RWPE1 (cell line): ENCODE measurements around the gene PRKCH.

Experiments used
- CTCF ChIA-PET: fragments of 350-600 bp; sonication (Branson Sonifier 250); formaldehyde crosslinking; extraction: SDS; loops from one replicate; lab custom pipeline; 2021; lab: Yijun Ruan, JAX
- POLR2A ChIA-PET: fragments of 400-600 bp; formaldehyde crosslinking; extraction: SDS; loops from one replicate; lab custom pipeline; 2020; ENCODE audit warnings: antibody characterized with exemption; ENCODE audit not compliant: low non-redundant PET; lab: Yijun Ruan, JAX
- DNase-seq: peaks from one replicate; pipeline ENCODE4 v3.0.0; 2012; ENCODE audit warnings: low spot score
- H3K27ac ChIP-seq: fragments of 450-650 bp; 2 replicates; pipeline ENCODE4 v1.5.1; 2017
- TF ChIP-seq, protein P1 (sequence below): fragments of 450-650 bp; conservative IDR thresholded peaks from 2 replicates; pipeline ENCODE4 v1.5.1; 2017; ENCODE audit warnings: low read depth, mild to moderate bottlenecking

Gene PRKCH

DNA sequence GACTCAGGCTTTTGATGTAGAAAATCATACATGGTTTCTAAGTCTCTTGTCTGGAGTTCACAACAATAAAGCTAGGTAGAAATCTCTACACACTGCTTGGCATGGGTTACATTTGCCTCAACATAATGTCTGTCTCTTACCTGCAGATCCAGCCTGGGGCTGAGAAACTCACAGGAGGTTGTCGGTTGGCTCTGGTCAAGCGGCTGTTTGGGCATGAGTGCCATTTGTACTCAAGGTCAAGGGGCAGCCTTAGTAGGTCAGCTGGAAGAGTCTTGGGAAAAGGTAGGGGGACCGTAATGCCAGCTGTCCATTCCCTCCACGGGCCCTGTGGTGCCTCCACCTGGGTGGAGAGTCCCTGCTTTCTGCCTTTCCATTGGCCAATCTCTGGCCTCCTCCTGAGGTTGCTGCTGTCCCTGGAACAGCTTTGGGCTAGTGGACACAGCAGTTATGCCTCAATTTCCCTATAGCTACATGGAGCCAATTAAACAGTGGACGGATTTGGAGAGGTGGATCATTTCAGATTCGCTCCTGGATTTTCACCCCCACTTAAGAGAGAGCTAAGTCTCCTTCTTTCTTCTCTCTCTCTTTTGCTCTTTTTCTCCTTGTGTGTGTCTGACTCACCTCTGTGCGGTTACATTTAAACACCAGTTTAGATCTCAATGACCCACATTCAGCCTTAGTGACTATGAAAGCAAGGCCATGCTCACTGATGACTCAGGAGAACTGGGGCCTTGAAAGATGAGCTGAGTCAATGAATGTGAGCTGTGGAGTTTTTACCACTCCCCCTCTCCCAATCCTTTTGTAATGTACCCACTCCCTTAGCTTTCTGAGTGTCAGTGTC is 241.2 kb downstream of the PRKCH start:
- peak; percentile 97 for DNase-seq
- CTCF ChIA-PET, result interaction anchor here (0.6 to 1.0 kb wide), 2 partner anchors 11 to 20 kb away, joined by 4 to 5 read pairs; no protein-coding TSS in a partner anchor
- TF ChIP-seq, protein P1, sequence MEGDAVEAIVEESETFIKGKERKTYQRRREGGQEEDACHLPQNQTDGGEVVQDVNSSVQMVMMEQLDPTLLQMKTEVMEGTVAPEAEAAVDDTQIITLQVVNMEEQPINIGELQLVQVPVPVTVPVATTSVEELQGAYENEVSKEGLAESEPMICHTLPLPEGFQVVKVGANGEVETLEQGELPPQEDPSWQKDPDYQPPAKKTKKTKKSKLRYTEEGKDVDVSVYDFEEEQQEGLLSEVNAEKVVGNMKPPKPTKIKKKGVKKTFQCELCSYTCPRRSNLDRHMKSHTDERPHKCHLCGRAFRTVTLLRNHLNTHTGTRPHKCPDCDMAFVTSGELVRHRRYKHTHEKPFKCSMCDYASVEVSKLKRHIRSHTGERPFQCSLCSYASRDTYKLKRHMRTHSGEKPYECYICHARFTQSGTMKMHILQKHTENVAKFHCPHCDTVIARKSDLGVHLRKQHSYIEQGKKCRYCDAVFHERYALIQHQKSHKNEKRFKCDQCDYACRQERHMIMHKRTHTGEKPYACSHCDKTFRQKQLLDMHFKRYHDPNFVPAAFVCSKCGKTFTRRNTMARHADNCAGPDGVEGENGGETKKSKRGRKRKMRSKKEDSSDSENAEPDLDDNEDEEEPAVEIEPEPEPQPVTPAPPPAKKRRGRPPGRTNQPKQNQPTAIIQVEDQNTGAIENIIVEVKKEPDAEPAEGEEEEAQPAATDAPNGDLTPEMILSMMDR, result no peak
- peak overlapping the region; percentile 98 for H3K27ac ChIP-seq
- POLR2A ChIA-PET, result no interaction called here

DNA sequence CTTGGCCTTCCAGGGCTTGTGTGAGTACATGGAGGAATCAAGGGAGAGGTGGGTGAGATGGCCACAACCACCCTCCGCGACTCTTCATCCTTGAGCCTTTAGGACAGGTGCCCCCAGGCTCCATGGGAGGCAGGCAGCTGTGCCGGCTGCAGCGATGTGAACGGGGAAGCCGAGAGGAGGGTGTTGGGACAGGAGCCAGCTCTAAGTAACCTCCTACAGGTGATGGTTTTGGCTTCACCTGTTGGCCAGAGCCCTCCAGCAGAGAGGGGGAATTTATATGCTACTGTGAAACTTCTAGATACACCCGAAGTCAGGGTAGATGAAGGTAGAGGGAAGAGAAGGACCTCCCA is 241.8 kb downstream of the PRKCH start:
- no peak for DNase-seq
- POLR2A ChIA-PET, result no interaction called here
- CTCF ChIA-PET, result no interaction called here
- TF ChIP-seq, protein P1, result no peak
- peak overlapping the region; percentile 98 for H3K27ac ChIP-seq

DNA sequence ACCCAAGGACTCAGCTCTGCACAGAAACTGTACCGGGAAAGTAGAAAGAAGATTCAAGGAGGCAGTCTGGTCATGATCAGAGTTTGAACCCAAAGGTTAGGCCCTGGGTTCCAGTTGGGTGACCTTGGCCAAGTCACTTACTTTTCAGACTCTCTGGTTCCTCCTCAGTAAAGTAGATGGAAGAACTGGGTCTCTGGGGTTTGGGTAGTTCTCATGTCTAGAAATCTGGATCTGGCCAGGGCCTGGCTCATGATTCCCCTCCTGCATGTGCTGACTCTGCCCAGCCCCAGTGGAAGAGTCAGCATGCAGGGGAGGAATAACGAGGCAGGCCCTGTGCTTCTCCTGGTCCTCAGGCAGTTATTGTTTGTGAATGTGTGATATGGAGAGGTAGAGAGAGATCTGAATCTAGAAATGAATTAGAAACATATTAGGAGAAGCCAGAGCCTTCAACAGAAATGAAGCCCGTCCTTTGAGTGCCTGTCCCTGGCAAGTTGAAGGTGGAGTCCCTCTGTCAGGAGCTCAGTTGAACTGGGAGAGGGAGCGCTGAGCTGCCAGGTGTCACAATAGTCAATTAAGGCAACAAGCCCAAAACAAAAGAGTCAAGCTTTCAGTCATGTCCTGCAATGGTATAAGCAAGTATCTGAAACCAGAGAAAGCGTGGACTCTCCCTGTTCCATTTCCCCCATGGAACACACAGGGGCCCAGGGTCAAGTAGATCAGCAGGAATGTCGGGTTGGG is 242.7 kb downstream of the PRKCH start:
- CTCF ChIA-PET, result no interaction called here
- POLR2A ChIA-PET, result no interaction called here
- TF ChIP-seq, protein P1, result no peak
- H3K27ac ChIP-seq, result peak overlapping the region; percentile 98
- no peak for DNase-seq

DNA sequence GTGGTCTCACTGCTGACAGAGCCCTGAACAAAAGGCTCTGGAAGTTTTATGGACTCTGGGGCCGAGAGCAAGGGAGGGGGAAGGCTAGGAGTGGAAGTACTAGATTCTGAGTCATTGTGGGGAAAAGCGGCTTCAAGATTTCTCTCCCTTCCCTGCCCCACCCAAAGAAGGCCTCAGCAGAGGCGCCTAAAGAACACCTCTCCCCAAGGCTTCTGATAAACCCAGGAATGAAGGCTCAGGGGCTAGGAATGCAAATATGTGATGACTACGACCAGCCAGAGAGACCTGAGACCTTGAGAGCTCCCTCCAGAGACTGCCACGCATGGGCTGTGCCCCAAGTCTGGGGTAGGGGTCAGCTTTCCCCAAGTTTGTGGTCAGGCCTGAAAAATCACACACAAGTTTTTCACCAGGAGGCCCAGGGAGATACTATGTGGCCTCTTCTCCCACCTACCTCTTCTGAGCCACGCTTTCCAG is 243.3 kb downstream of the PRKCH start:
- ChIA-PET CTCF (no interaction called here), POLR2A (interaction anchor here (0.6 kb wide), 1 partner anchor 133 kb away, joined by 5 read pairs; no protein-coding TSS in a partner anchor)
- peak overlapping the region; percentile 98 for H3K27ac ChIP-seq
- DNase-seq, result peak; percentile 90
- TF ChIP-seq, protein P1, result no peak

DNA sequence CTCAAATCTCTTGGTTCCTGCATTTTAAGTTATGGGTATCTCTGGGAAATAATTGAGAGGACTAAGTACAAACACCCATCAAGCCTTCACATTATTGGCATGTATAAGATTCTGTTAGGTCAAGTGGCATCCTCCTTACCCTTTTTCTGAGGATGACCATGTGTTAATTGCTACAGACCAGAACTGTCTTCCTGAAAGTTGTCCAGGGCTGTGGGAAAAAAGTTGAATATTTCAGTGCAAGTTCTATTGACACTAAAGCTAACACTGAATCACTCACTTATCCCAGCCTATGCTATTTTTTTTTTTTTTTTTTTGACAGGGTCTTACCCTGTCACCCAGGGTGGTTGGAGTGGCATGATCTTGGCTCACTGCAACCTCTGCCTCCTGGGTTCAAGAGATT is 243.8 kb downstream of the PRKCH start:
- ChIA-PET CTCF (no interaction called here), POLR2A (interaction anchor here (0.6 kb wide), 1 partner anchor 133 kb away, joined by 5 read pairs; no protein-coding TSS in a partner anchor)
- no peak for DNase-seq
- H3K27ac ChIP-seq, result peak overlapping the region; percentile 98
- TF ChIP-seq, protein P1, result no peak

DNA sequence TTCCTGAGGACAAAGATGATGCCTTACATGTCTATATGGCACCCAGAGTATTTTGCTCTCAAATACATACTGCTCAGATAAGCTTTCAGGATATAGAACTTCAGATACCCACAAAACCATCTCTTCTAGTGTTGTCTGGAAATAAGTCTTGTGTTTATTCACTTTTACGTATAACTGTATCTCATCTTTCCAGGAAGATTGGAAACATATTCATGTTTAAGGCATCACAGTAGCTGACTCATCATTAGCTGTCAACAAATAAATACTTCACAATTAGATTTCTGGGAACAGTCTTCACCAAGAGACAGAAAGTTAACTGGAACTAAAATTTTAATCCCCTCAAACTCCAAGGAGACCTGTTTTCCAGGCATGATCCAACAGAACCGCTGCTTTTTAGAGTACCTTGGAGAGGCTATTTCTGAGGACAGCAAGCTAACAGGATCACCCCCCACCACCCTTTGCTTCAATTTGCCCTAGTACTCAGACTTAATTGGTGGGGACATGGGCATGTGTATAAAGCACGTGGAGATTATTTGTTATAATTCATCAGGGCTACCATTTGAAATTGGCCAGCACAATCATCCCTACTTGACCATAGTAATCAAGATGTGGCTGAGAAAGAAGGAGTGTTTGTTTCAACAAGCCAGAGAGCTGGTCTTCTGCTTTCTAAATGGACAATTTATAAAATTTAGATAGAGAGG is 244.6 kb downstream of the PRKCH start:
- peak overlapping the region; percentile 98 for H3K27ac ChIP-seq
- DNase-seq, result peak; percentile 65
- TF ChIP-seq, protein P1, result no peak
- CTCF ChIA-PET, result interaction anchor here (0.7 kb wide), 1 partner anchor 67 kb away, joined by 3 read pairs; no protein-coding TSS in a partner anchor
- POLR2A ChIA-PET, result no interaction called here
